ENCODE data around the gene RSPO1.
"Not testable (repeated sequence)": the region's sequence is repeated elsewhere in the genome, so short reads cannot be mapped to it uniquely, and the experiment has no call there.

Gene RSPO1

GRCh38 chr1:37620707-37621106 is 14.0 kb downstream of the RSPO1 start:
- DNase-seq (ENCODE audit: low read depth, low spot score), result no peak

GRCh38 chr1:37616330-37616729 is 18.4 kb downstream of the RSPO1 start:
- no peak for DNase-seq (ENCODE audit: low read depth, low spot score)

GRCh38 chr1:37614105-37614504 is 20.6 kb downstream of the RSPO1 start:
- no peak for DNase-seq (ENCODE audit: low read depth, low spot score)

- DNase-seq (ENCODE audit: low read depth, low spot score), result no peak
These were observed 22.5 kb downstream of the RSPO1 start for GRCh38 chr1:37612186-37612585.

GRCh38 chr1:37609994-37610393 is 24.7 kb downstream of the RSPO1 start:
- DNase-seq (ENCODE audit: low read depth, low spot score), result no peak

GRCh38 chr1:37609002-37609401 is 25.7 kb downstream of the RSPO1 start:
- no peak for DNase-seq (ENCODE audit: low read depth, low spot score)

GRCh38 chr1:37606481-37607263 is 28.0 kb downstream of the RSPO1 start:
- DNase-seq (ENCODE audit: low read depth, low spot score), result no peak

GRCh38 chr1:37605806-37606474 is 28.8 kb downstream of the RSPO1 start:
- DNase-seq (ENCODE audit: low read depth, low spot score), result no peak

GRCh38 chr1:37605061-37605650 is 29.5 kb downstream of the RSPO1 start:
- peak; percentile 17 for DNase-seq (ENCODE audit: low read depth, low spot score)

GRCh38 chr1:37602750-37603694 is 31.7 kb downstream of the RSPO1 start:
- peak; percentile 65 for DNase-seq (ENCODE audit: low read depth, low spot score)

GRCh38 chr1:37601441-37601840 is 33.3 kb downstream of the RSPO1 start:
- DNase-seq (ENCODE audit: low read depth, low spot score), result no peak

GRCh38 chr1:37599940-37600339 is 34.8 kb downstream of the RSPO1 start:
- no peak for DNase-seq (ENCODE audit: low read depth, low spot score)

GRCh38 chr1:37596182-37596667 is 38.5 kb downstream of the RSPO1 start:
- DNase-seq (ENCODE audit: low read depth, low spot score), result no peak

GRCh38 chr1:37595440-37596181 is 39.1 kb downstream of the RSPO1 start, which contains the start of gene GNL2:
GNL2 (minus strand) TSS chr1:37595937; CDS start chr1:37595822, 115 bp downstream.
- peak; percentile 99 for DNase-seq (ENCODE audit: low read depth, low spot score)

- DNase-seq (ENCODE audit: low read depth, low spot score), result no peak
These were observed 41.0 kb downstream of the RSPO1 start for GRCh38 chr1:37593726-37594125.

- DNase-seq (ENCODE audit: low read depth, low spot score), result no peak
These were observed 45.8 kb downstream of the RSPO1 start for GRCh38 chr1:37588939-37589338.

GRCh38 chr1:37584544-37584943 is 50.1 kb downstream of the RSPO1 start:
- DNase-seq (ENCODE audit: low read depth, low spot score), result not testable (repeated sequence)

- DNase-seq (ENCODE audit: low read depth, low spot score), result no peak
These were observed 59.0 kb downstream of the RSPO1 start for GRCh38 chr1:37575692-37576091.

- DNase-seq (ENCODE audit: low read depth, low spot score), result no peak
These were observed 59.7 kb downstream of the RSPO1 start for GRCh38 chr1:37574834-37575480.

Measured in ELF-1 (cell line).